SK-N-SH (cell line): ENCODE results near the gene JCHAIN. TPM values are rescaled to one million over a fixed set of nuclear protein-coding genes. Genes with fewer than 3 reads are reported as not detected.

Experiments
- CTCF ChIA-PET: fragments of 300-600, 350-600 bp; formaldehyde crosslinking; extraction: SDS; loops from one replicate; lab custom pipeline; 2021; lab: Yijun Ruan, JAX
- POLR2A ChIA-PET: fragments of 350-600 bp; sonication (Branson Sonifier 250); formaldehyde crosslinking; extraction: SDS; loops from one replicate; lab custom pipeline; 2020; ENCODE audit warnings: antibody characterized with exemption, inconsistent platforms; lab: Yijun Ruan, JAX
- DNase-seq: peaks from one replicate; pipeline ENCODE4 v3.0.0; 2012
- H2AFZ ChIP-seq: fragments of 200-600 bp; sonication (generic); 2 replicates; pipeline ENCODE4 v1.8.1; 2016; ENCODE audit warnings: antibody characterized with exemption, mild to moderate bottlenecking, low read depth
- H3F3A ChIP-seq: fragments of 200-600 bp; sonication (generic); replicated peaks from 2 replicates; pipeline ENCODE3; 2016; ENCODE audit warnings: antibody characterized with exemption, mild to moderate bottlenecking; ENCODE audit not compliant: insufficient read depth
- H3K27ac ChIP-seq, 2 experiments: fragments of 200-500 bp in 1 of 2; fragments of 200-600 bp in 1 of 2; sonication (Bioruptor generic) in 1 of 2; sonication (generic), shearing (Covaris generic) in 1 of 2; 2 replicates each; pipeline versions ENCODE4 v1.5.1 to v1.6.1; 2014 to 2016; ENCODE audit warnings: low read depth in 2 of 2, inconsistent platforms in 1 of 2, low read length in 1 of 2, mild to moderate bottlenecking in 1 of 2, mixed read lengths in 1 of 2
- H3K27me3 ChIP-seq: fragments of 200-600 bp; sonication (generic), shearing (Covaris generic); 2 replicates; pipeline ENCODE4 v1.6.1; 2016; ENCODE audit warnings: mixed run types; ENCODE audit not compliant: insufficient read depth
- H3K36me3 ChIP-seq, 2 experiments: fragments of 200-500 bp in 1 of 2; fragments of 200-600 bp in 1 of 2; sonication (Bioruptor generic) in 1 of 2; sonication (generic) in 1 of 2; replicated peaks in 1 of 2; 2 replicates each; pipeline versions ENCODE3 to v1.5.1; 2014 to 2016; ENCODE audit warnings: low read length in 1 of 2, mild to moderate bottlenecking in 1 of 2; ENCODE audit not compliant: insufficient read depth in 2 of 2, control insufficient read depth in 1 of 2
- H3K4me1 ChIP-seq, 2 experiments: fragments of 200-500 bp in 1 of 2; fragments of 200-600 bp in 1 of 2; sonication (Bioruptor generic) in 1 of 2; sonication (generic), shearing (Covaris generic) in 1 of 2; 2 replicates each; pipeline versions ENCODE4 v1.5.1 to v1.6.1; 2014 to 2016; ENCODE audit warnings: low read depth in 1 of 2, low read length in 1 of 2, mixed run types in 1 of 2; ENCODE audit not compliant: insufficient read depth in 2 of 2, control insufficient read depth in 1 of 2
- H3K4me2 ChIP-seq: fragments of 200-600 bp; sonication (generic), shearing (Covaris generic); 2 replicates; pipeline ENCODE4 v1.6.1; 2017; ENCODE audit warnings: mixed run types
- H3K4me3 ChIP-seq, 2 experiments: fragments of 200-500 bp in 1 of 2; fragments of 200-600 bp in 1 of 2; sonication (Bioruptor generic) in 1 of 2; sonication (generic), shearing (Covaris generic) in 1 of 2; 2 replicates each; pipeline versions ENCODE4 v1.5.1 to v1.8.1; 2014 to 2016; ENCODE audit warnings: low read depth in 2 of 2, inconsistent platforms in 1 of 2, low read length in 1 of 2, mild to moderate bottlenecking in 1 of 2, mixed read lengths in 1 of 2, moderate library complexity in 1 of 2
- H3K79me2 ChIP-seq: fragments of 200-600 bp; sonication (generic); 2 replicates; pipeline ENCODE4 v1.8.1; 2017; ENCODE audit warnings: mild to moderate bottlenecking; ENCODE audit not compliant: insufficient read depth
- H3K9ac ChIP-seq: fragments of 200-600 bp; sonication (generic); 2 replicates; pipeline ENCODE4 v1.6.1; 2017; ENCODE audit warnings: mixed run types
- H3K9me2 ChIP-seq: fragments of 200-600 bp; sonication (generic); 2 replicates; pipeline ENCODE4 v1.6.1; 2017; ENCODE audit warnings: mixed run types
- H3K9me3 ChIP-seq: fragments of 200-600 bp; sonication (generic); 2 replicates; pipeline ENCODE4 v1.6.1; 2017; ENCODE audit warnings: mixed run types, mild to moderate bottlenecking, moderate library complexity
- H4K20me1 ChIP-seq: fragments of 200-600 bp; sonication (generic); 2 replicates; pipeline ENCODE4 v1.6.1; 2017; ENCODE audit warnings: mild to moderate bottlenecking, mixed run types; ENCODE audit not compliant: insufficient read depth
- CHD2 ChIP-seq: fragments of 150-350 bp; IDR thresholded peaks from 2 replicates; pipeline ENCODE4 v1.6.1; 2018; ENCODE audit warnings: low read length; ENCODE audit not compliant: partially characterized antibody
- EP300 ChIP-seq, 2 experiments: IDR thresholded peaks; 2 replicates each; pipeline versions ENCODE4 v1.4.0 to v1.6.1; 2012; ENCODE audit warnings: borderline replicate concordance in 1 of 2, low read depth in 1 of 2, low read length in 1 of 2
- FOSL2 ChIP-seq: IDR thresholded peaks from 2 replicates; pipeline ENCODE4 v1.4.0; 2012; ENCODE audit warnings: low read depth, mild to moderate bottlenecking, moderate library complexity, borderline replicate concordance
- GATA2 ChIP-seq: sonication (generic); formaldehyde crosslinking; IDR thresholded peaks from 2 replicates; pipeline ENCODE4 v1.5.0; 2020; ENCODE audit warnings: mild to moderate bottlenecking, missing genetic modification reagents
- MEF2A ChIP-seq: IDR thresholded peaks from 2 replicates; pipeline ENCODE4 v1.4.0; 2012; ENCODE audit warnings: low read depth, borderline replicate concordance
- RAD21 ChIP-seq: IDR thresholded peaks from 2 replicates; pipeline ENCODE4 v1.6.1; 2012; ENCODE audit warnings: mild to moderate bottlenecking, low read length
- REST ChIP-seq: IDR thresholded peaks from 2 replicates; pipeline ENCODE4 v1.6.1; 2012; ENCODE audit warnings: mild to moderate bottlenecking, low read depth, low read length, moderate library complexity
- YY1 ChIP-seq: IDR thresholded peaks from 2 replicates; pipeline ENCODE4 v1.4.0; 2012; ENCODE audit warnings: low read depth, mild to moderate bottlenecking
- WGBS: methylation state at CpG from one replicate; pipeline ENCODE4 v1.1.6; 2017; ENCODE audit warnings: low lambda C conversion rate; 5-methylcytosine and 5-hydroxymethylcytosine counted together
- polyA plus RNA-seq, 3 experiments: library from polyadenylated mRNA; depleted of rRNA; stranded (reverse); fragments of >200 nt; gene quantifications; 2 replicates each; pipeline ENCODE4 v1.2.3, GENCODE V29; 2012

JCHAIN gene
- polyA plus RNA-seq, 1 of the 3 experiments (the other 2 are of a cell fraction) = 1.1 TPM

DNA sequence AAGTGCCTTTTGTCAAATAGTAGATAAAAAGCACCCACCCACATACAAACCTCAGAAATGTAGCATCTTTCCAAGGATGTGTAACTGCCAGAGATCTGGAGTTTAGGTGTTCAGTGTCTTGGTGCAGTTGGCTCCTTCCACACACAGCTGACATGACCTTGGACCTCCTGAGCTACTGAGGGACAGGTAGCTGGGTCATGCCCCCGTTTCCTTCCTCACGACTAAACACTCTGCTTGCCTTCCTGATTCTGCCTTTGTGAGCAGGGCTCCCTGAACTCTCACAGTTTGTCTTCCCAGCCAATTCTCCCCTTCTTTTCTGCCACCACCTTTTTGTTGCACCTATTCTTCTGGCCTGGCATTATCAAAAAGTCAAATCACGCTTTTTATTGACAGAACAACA lies 45.3 kb upstream of the JCHAIN start:
- H3K36me3 ChIP-seq = no peaks in the 10 kb centered on the region
- H3K9me2 ChIP-seq = no peaks in the 10 kb centered on the region
- no peak overlapping the region for H3K9ac ChIP-seq
- no peak overlapping the region for H2AFZ ChIP-seq
- no peaks in the 10 kb centered on the region for H3K9me3 ChIP-seq
- DNase-seq = no peak
- H3K27me3 ChIP-seq = no peaks in the 10 kb centered on the region
- no peaks in the 10 kb centered on the region for H4K20me1 ChIP-seq
- no peak overlapping the region for H3K4me3 ChIP-seq
- POLR2A ChIA-PET = no interaction called here
- H3K4me1 ChIP-seq = peaks cover 0 to 2% of the 10 kb centered on the region in 2 experiments; a peak in 2 of 4 replicates
- H3K27ac ChIP-seq = no peak overlapping the region
- WGBS = 83% methylated on average over 3 of the region's 3 CpGs
- TF ChIP-seq YY1 (no peak), GATA2 (CRISPR knock-in tag) (no peak), FOSL2 (no peak), CHD2 (no peak)
- TF ChIP-seq, all 33 proteins: peak for 0
- H3K79me2 ChIP-seq = peaks cover 76% of the 10 kb centered on the region
- no peak overlapping the region for H3K4me2 ChIP-seq
- CTCF ChIA-PET = no interaction called here
- no peaks in the 10 kb centered on the region for H3F3A ChIP-seq

- Histone ChIP-seq H3K27ac (no peak overlapping the region), H3K36me3 (no peaks in the 10 kb centered on the region), H2AFZ (no peak overlapping the region), H3K9me3 (no peaks in the 10 kb centered on the region), H3K27me3 (no peaks in the 10 kb centered on the region), H3K4me3 (no peak overlapping the region), H3K9ac (no peak overlapping the region), H3K9me2 (no peaks in the 10 kb centered on the region), H3F3A (peaks cover 11% of the 10 kb centered on the region), H3K79me2 (peaks cover 70% of the 10 kb centered on the region), H3K4me2 (no peak overlapping the region), H4K20me1 (no peaks in the 10 kb centered on the region), H3K4me1 (peaks cover 0 to 8% of the 10 kb centered on the region in 2 experiments; a peak in 2 of 4 replicates)
- POLR2A ChIA-PET = no interaction called here
- 84% methylated on average over 7 of the region's 7 CpGs for WGBS
- CTCF ChIA-PET = no interaction called here
- no peak for DNase-seq
- TF ChIP-seq REST (no peak), MEF2A (no peak), RAD21 (no peak), EP300 (IDR thresholded peaks at IDR 0.05; ENCODE audit: borderline replicate concordance in 1 of 2, low read depth in 1 of 2, low read length in 1 of 2) (no peak), GATA2 (CRISPR knock-in tag) (no peak)
Measured at GRCh38 chr4:70709611-70710205, 43.4 kb upstream of the JCHAIN start.
